Measurements from ENCODE around the gene COASY.
A peak's percentile ranks its signal among the peaks of the same experiment; 100 is the strongest.

Gene COASY

DNA sequence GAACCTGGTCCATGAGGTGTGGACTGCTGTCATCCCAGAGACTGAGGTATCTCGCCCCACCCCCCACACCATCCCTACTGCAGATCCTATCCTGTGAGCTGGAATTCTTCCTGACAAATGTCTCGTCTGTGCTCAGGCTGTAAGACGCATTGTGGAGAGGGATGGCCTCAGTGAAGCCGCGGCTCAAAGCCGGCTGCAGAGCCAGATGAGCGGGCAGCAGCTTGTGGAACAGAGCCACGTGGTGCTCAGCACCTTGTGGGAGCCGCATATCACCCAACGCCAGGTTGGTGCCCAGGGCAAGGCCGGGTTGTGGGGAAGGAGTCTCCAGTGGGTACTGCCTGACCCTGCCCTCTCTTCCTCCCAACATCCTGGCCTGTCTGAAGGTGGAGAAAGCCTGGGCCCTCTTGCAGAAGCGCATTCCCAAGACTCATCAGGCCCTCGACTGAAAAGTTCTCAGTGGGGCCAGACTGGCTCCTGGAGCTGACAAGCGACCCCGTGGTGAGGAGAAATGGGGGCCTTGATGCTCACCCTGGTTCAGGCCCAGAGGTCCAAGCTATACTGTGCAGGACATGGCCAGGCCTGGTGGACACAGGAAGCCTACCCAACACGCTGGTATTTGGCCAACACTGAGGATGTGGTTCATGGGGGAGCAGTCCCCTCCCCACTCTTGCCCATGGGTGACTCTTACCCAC, 3.7 kb downstream of the COASY start:
- Histone ChIP-seq H3K4me3 (ENCODE audit: low read depth in 1 of 2, low read length in 2 of 2) (peak overlapping the region in 1 of 2 experiments; percentile 74; a peak in 1 of 4 replicates), H4K20me1 (ENCODE audit: insufficient read depth, low read length) (peaks cover 19% of the 10 kb centered on the region; the same call in 1 of the 2 replicates), H3K27me3 (ENCODE audit: insufficient read depth, low read length, poor library complexity) (no peaks in the 10 kb centered on the region), H3K9ac (ENCODE audit: low read depth, low read length) (peak overlapping the region; percentile 82), H3K9me3 (ENCODE audit: insufficient read depth, low read length, severe bottlenecking) (no peaks in the 10 kb centered on the region), H3K36me3 (ENCODE audit: insufficient read depth, low read length) (peaks cover 76% of the 10 kb centered on the region), H3K4me1 (ENCODE audit: insufficient read depth, low read length) (peaks cover 78% of the 10 kb centered on the region), H2AFZ (ENCODE audit: low read depth, low read length) (no peak overlapping the region), H3K79me2 (ENCODE audit: insufficient read depth, low read length) (peaks cover 71% of the 10 kb centered on the region), H3K4me2 (ENCODE audit: insufficient read depth, low read length) (peak overlapping the region; percentile 95), H3K27ac (ENCODE audit: low read length) (peak overlapping the region; percentile 89)
- no peak for DNase-seq
- no peak for ATAC-seq (ENCODE audit: insufficient read depth, low read depth)
- TF ChIP-seq EZH2 (IDR thresholded peaks at IDR 0.05; ENCODE audit: borderline replicate concordance, low read depth, low read length, severe bottlenecking): no peak
- TF ChIP-seq, protein P1, sequence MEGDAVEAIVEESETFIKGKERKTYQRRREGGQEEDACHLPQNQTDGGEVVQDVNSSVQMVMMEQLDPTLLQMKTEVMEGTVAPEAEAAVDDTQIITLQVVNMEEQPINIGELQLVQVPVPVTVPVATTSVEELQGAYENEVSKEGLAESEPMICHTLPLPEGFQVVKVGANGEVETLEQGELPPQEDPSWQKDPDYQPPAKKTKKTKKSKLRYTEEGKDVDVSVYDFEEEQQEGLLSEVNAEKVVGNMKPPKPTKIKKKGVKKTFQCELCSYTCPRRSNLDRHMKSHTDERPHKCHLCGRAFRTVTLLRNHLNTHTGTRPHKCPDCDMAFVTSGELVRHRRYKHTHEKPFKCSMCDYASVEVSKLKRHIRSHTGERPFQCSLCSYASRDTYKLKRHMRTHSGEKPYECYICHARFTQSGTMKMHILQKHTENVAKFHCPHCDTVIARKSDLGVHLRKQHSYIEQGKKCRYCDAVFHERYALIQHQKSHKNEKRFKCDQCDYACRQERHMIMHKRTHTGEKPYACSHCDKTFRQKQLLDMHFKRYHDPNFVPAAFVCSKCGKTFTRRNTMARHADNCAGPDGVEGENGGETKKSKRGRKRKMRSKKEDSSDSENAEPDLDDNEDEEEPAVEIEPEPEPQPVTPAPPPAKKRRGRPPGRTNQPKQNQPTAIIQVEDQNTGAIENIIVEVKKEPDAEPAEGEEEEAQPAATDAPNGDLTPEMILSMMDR (IDR thresholded peaks at IDR 0.05; ENCODE audit: borderline replicate concordance, extremely low read depth, low read length, poor library complexity, severe bottlenecking): no peak

DNA sequence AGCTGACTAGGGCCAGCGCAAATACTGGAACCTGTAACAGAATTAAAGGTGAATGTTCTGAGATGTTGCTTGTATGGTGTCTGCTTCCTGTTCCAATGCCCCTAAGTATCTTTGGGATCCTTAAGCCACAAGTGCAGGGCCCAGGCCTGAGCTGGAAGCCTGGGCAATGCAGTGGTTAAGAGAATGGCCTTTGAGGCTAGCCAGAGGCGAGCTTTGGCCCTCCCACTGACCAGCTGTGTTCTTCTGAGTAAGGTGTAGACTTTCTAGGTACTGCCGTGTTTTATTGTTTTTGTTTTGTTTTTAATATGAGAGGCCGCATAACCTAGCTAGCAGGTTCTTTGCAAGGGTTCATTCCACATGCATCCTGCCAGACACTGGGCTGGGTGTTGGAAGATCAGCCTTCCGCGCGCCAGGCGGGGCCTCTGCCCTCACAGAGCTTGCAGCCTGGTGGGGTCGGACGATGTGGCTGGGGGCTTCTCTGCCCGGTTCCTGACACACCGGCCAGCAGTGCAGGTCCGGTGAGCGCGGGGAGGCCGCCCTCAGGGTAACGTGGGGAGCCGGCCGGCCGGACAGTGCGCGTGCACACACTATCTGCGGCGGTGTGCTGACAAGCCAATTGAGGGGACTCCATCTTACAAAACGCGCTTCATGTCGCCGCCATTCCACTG, 4.4 kb downstream of the COASY start:
- no peak for TF ChIP-seq EZH2 (IDR thresholded peaks at IDR 0.05; ENCODE audit: borderline replicate concordance, low read depth, low read length, severe bottlenecking)
- TF ChIP-seq, protein P1 (IDR thresholded peaks at IDR 0.05; ENCODE audit: borderline replicate concordance, extremely low read depth, low read length, poor library complexity, severe bottlenecking): no peak
- H4K20me1 ChIP-seq (ENCODE audit: insufficient read depth, low read length): peaks cover 19% of the 10 kb centered on the region; the same call in 1 of the 2 replicates
- H3K27me3 ChIP-seq (ENCODE audit: insufficient read depth, low read length, poor library complexity): no peaks in the 10 kb centered on the region
- peak overlapping the region; percentile 95 for H3K4me2 ChIP-seq (ENCODE audit: insufficient read depth, low read length)
- H3K79me2 ChIP-seq (ENCODE audit: insufficient read depth, low read length): peaks cover 75% of the 10 kb centered on the region
- peak overlapping the region; percentile 82 for H3K9ac ChIP-seq (ENCODE audit: low read depth, low read length)
- H3K27ac ChIP-seq (ENCODE audit: low read length): peak overlapping the region; percentile 89
- H3K4me1 ChIP-seq (ENCODE audit: insufficient read depth, low read length): peaks cover 75% of the 10 kb centered on the region
- H3K9me3 ChIP-seq (ENCODE audit: insufficient read depth, low read length, severe bottlenecking): no peaks in the 10 kb centered on the region
- peaks cover 82% of the 10 kb centered on the region for H3K36me3 ChIP-seq (ENCODE audit: insufficient read depth, low read length)
- H2AFZ ChIP-seq (ENCODE audit: low read depth, low read length): peak overlapping the region; percentile 84
- ATAC-seq (ENCODE audit: insufficient read depth, low read depth): peak; percentile 1; the same call in 1 of the 3 replicates
- no peak for DNase-seq
- peak overlapping the region; percentile 63 to 74; a peak in 3 of 4 replicates for H3K4me3 ChIP-seq (ENCODE audit: low read depth in 1 of 2, low read length in 2 of 2)

DNA sequence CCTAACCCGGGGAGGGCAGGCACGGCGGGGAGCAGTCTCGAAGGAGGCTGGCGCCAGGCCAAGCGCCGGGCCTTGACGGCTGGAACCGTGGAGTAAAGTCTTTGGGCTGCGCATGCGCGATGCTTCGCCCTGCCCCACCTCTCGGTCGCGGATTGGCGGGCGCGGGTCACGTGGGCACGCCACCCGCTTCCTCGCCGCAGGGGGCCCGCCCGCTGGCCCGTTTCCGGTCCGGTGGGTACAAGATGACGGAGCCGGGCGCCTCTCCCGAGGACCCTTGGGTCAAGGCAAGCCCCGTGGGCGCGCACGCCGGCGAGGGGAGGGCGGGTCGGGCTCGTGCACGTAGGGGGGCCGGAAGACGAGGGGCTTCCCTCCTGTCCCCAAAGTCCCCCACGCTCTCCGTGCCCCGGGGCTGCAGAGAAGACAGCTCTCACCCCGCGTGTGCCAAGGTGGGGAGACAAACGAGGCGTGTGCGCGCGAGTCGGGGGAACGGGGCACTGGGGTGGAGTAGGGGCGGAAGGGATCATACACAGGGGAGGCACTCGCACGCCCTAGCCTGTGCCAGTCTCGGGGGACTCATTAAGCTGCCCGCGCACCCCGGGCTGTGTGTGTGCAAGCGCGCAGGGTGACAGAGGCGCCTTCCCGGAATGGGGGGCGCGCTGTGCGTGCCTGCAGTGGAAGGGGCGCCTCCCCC, 5.1 kb downstream of the COASY start, which contains the start of gene MLX:
Gene MLX (plus strand): TSS at position 218 of the 691 bp plus-strand sequence. CDS start 25 bp downstream, at position 243.
- peak within 1 kb of the TSS; percentile 95 for H3K4me2 ChIP-seq (ENCODE audit: insufficient read depth, low read length)
- peak within 1 kb of the TSS; percentile 63 to 74 for H3K4me3 ChIP-seq (ENCODE audit: low read depth in 1 of 2, low read length in 2 of 2)
- DNase-seq (peak; percentile 94), ATAC-seq (ENCODE audit: insufficient read depth, low read depth) (peak; percentile 73)
- peaks cover 75% of the 10 kb centered on the region for H3K79me2 ChIP-seq (ENCODE audit: insufficient read depth, low read length)
- peaks cover 88% of the 10 kb centered on the region for H3K36me3 ChIP-seq (ENCODE audit: insufficient read depth, low read length)
- peak within 1 kb of the TSS; percentile 82 for H3K9ac ChIP-seq (ENCODE audit: low read depth, low read length)
- peak within 1 kb of the TSS; percentile 84 for H2AFZ ChIP-seq (ENCODE audit: low read depth, low read length)
- H4K20me1 ChIP-seq (ENCODE audit: insufficient read depth, low read length): peaks cover 22% of the 10 kb centered on the region; the same call in 1 of the 2 replicates
- TF ChIP-seq, protein P1 (IDR thresholded peaks at IDR 0.05; ENCODE audit: borderline replicate concordance, extremely low read depth, low read length, poor library complexity, severe bottlenecking): no peak
- no peak for TF ChIP-seq EZH2 (IDR thresholded peaks at IDR 0.05; ENCODE audit: borderline replicate concordance, low read depth, low read length, severe bottlenecking)
- peaks cover 71% of the 10 kb centered on the region for H3K4me1 ChIP-seq (ENCODE audit: insufficient read depth, low read length)
- no peaks in the 10 kb centered on the region for H3K27me3 ChIP-seq (ENCODE audit: insufficient read depth, low read length, poor library complexity)
- peak within 1 kb of the TSS; percentile 89 for H3K27ac ChIP-seq (ENCODE audit: low read length)
- H3K9me3 ChIP-seq (ENCODE audit: insufficient read depth, low read length, severe bottlenecking): no peaks in the 10 kb centered on the region

Measured in DND-41 (cell line).